ENCODE measurements around the gene BMS1. TPM values are rescaled to one million over a fixed set of nuclear protein-coding genes. Genes with fewer than 3 reads are reported as not detected.

BMS1 gene
- total and polyA plus RNA-seq, 2 of the 8 experiments (the other 6 are each of a cell fraction or from before 2014, with no cell fraction given): 3.7 to 34.6 TPM

GRCh38 chr10:42743697-42744096, 38.9 kb upstream of the BMS1 start:
- Histone ChIP-seq H3K4ac (replicated peaks; ENCODE audit: insufficient read length, low read depth, low read length) (no peak overlapping the region), H2AK5ac (ENCODE audit: low read depth, low read length) (no peak overlapping the region), H2BK5ac (ENCODE audit: low read depth, low read length) (no peak overlapping the region), H2BK12ac (ENCODE audit: low read depth, low read length) (no peak overlapping the region), H3K9ac (replicated peaks in 1 of 4; ENCODE audit: extremely low read depth in 1 of 4, low read depth in 3 of 4, low read length in 3 of 4) (no peak overlapping the region), H3K4me1 (replicated peaks in 1 of 4; ENCODE audit: control insufficient read depth in 3 of 4, insufficient read depth in 4 of 4, low read length in 3 of 4) (no peaks in the 10 kb centered on the region), H3K36me3 (ENCODE audit: control insufficient read depth in 2 of 4, insufficient read depth in 4 of 4, low read length in 3 of 4) (no peaks in the 10 kb centered on the region), H3K14ac (ENCODE audit: insufficient read length) (no peak overlapping the region), H3K79me1 (ENCODE audit: low read depth, low read length) (no peaks in the 10 kb centered on the region), H3K23me2 (ENCODE audit: low read depth, low read length) (no peaks in the 10 kb centered on the region), H2AFZ (ENCODE audit: low read length) (no peak overlapping the region), H4K8ac (ENCODE audit: extremely low read depth, insufficient read depth, low read length) (no peak overlapping the region), H2BK120ac (replicated peaks; ENCODE audit: low read depth, low read length) (no peak overlapping the region), H3K18ac (ENCODE audit: extremely low read depth, low read length) (no peak overlapping the region), H3K56ac (replicated peaks; ENCODE audit: insufficient read length, low read depth, low read length) (no peak overlapping the region), H3K4me3 (ENCODE audit: extremely low read depth in 1 of 4, insufficient read depth in 2 of 4, low read depth in 3 of 4, low read length in 4 of 4) (no peak overlapping the region), H3K9me3 (ENCODE audit: insufficient read depth in 2 of 2, low read depth in 1 of 2, low read length in 1 of 2) (peaks cover 27 to 33% of the 10 kb centered on the region in 2 experiments), H2BK15ac (ENCODE audit: low read length) (no peak overlapping the region), H3K27ac (ENCODE audit: low read depth, low read length) (no peak overlapping the region), H3K4me2 (ENCODE audit: insufficient read depth in 1 of 2, low read depth in 2 of 2, low read length in 2 of 2) (no peak overlapping the region), H4K20me1 (replicated peaks in 1 of 2; ENCODE audit: control insufficient read depth in 1 of 2, insufficient read depth in 2 of 2, low read length in 2 of 2) (no peaks in the 10 kb centered on the region), H3K27me3 (replicated peaks in 1 of 4; ENCODE audit: control insufficient read depth in 3 of 4, extremely low read depth in 1 of 4, insufficient read depth in 3 of 4, low read length in 3 of 4) (no peaks in the 10 kb centered on the region), H3K23ac (ENCODE audit: insufficient read length) (no peak overlapping the region), H3K79me2 (ENCODE audit: control insufficient read depth in 1 of 2, insufficient read depth in 2 of 2, low read length in 2 of 2) (no peaks in the 10 kb centered on the region), H2BK20ac (ENCODE audit: low read length) (no peak overlapping the region), H4K5ac (ENCODE audit: insufficient read length, low read depth, low read length) (no peak overlapping the region), H4K91ac (replicated peaks; ENCODE audit: insufficient read length, low read length) (no peak overlapping the region)
- FAIRE-seq (no peak), DNase-seq (ENCODE audit: low read depth in 1 of 2, low spot score in 2 of 2) (no peak)
- 90% methylated on average over 3 of the region's 3 CpGs; no CpG with 5 or more reads in 1 of the 2 experiments for WGBS, 2 experiments (ENCODE audit: extremely low coverage in 1 of 2, insufficient coverage in 1 of 2, insufficient read length in 1 of 2, insufficient replicate concordance in 2 of 2, low coverage in 1 of 2, low lambda C conversion rate in 2 of 2, missing lambda C conversion rate in 1 of 2)
- ChIA-PET CTCF (ENCODE audit: partially characterized antibody) (interaction anchor here (1.0 to 1.6 kb wide), 3 partner anchors 9 to 51 kb away, joined by 3 to 6 read pairs (median 4); no protein-coding TSS in a partner anchor), POLR2A (ENCODE audit: partially characterized antibody) (no interaction called here)
- TF ChIP-seq POU5F1 (IDR thresholded peaks at IDR 0.05; ENCODE audit: low read depth, low read length) (no peak), ZNF274 (IDR thresholded peaks at IDR 0.05; ENCODE audit: borderline replicate concordance, extremely low read depth, low read length) (no peak), CBX8 (IDR thresholded peaks at IDR 0.05; ENCODE audit: borderline replicate concordance, low read depth, low read length) (no peak), JUN (IDR thresholded peaks at IDR 0.05; ENCODE audit: low read depth, low read length) (no peak), CTCF (IDR thresholded peaks at IDR 0.05; ENCODE audit: control extremely low read depth in 1 of 3, insufficient read depth in 1 of 3, low read depth in 1 of 3, low read length in 3 of 3) (no peak)
